GM18502 (cell line): ENCODE data around the gene SLAMF1.
"Not testable (repeated sequence)": the region's sequence is repeated elsewhere in the genome, so short reads cannot be mapped to it uniquely, and the experiment has no call there.

ENCODE experiments used
- ATAC-seq: cut with Tn5 transposase; IDR thresholded peaks from one replicate; pipeline ENCODE4 v1.9.1; 2021; ENCODE audit warnings: mild to moderate bottlenecking; ENCODE audit not compliant: unreplicated experiment, poor library complexity

The SLAMF1 gene

GRCh38 chr1:160646711-160647328, at the start of gene SLAMF1:
TSS of gene SLAMF1 (minus strand) at chr1:160647044. CDS start at chr1:160646945, 99 bp downstream.
- ATAC-seq = peak; percentile 56

GRCh38 chr1:160692390-160692789, 45.5 kb upstream of the SLAMF1 start:
- not testable (repeated sequence) for ATAC-seq

GRCh38 chr1:160685266-160685665, 38.4 kb upstream of the SLAMF1 start:
- ATAC-seq = no peak

- ATAC-seq = no peak
Observed at GRCh38 chr1:160682983-160683865, 36.4 kb upstream of the SLAMF1 start.

- ATAC-seq = peak; percentile 3
Observed at GRCh38 chr1:160681891-160682140, 35.0 kb upstream of the SLAMF1 start.

- peak; percentile 45 for ATAC-seq
Observed at GRCh38 chr1:160681066-160681890, 34.4 kb upstream of the SLAMF1 start.

GRCh38 chr1:160680399-160680798, 33.6 kb upstream of the SLAMF1 start:
- ATAC-seq = no peak

GRCh38 chr1:160679893-160680292, 33.0 kb upstream of the SLAMF1 start:
- no peak for ATAC-seq

- ATAC-seq = no peak
Observed at GRCh38 chr1:160676869-160677597, 30.2 kb upstream of the SLAMF1 start.

- ATAC-seq = peak; percentile 44
Observed at GRCh38 chr1:160675641-160676410, 29.0 kb upstream of the SLAMF1 start.

GRCh38 chr1:160674415-160674814, 27.6 kb upstream of the SLAMF1 start:
- no peak for ATAC-seq

- ATAC-seq = no peak
Observed at GRCh38 chr1:160672789-160673695, 26.2 kb upstream of the SLAMF1 start.

- no peak for ATAC-seq
Observed at GRCh38 chr1:160671603-160672517, 25.0 kb upstream of the SLAMF1 start.

- ATAC-seq = no peak
Observed at GRCh38 chr1:160670701-160671100, 23.9 kb upstream of the SLAMF1 start.

GRCh38 chr1:160669802-160670201, 23.0 kb upstream of the SLAMF1 start:
- ATAC-seq = no peak

- ATAC-seq = no peak
Observed at GRCh38 chr1:160669276-160669675, 22.4 kb upstream of the SLAMF1 start.

- ATAC-seq = no peak
Observed at GRCh38 chr1:160667896-160668295, 21.1 kb upstream of the SLAMF1 start.

GRCh38 chr1:160666079-160666442, 19.2 kb upstream of the SLAMF1 start:
- no peak for ATAC-seq
